Adrenal gland (tissue), 5 donors: ENCODE data around the gene SUMO1.

Source experiments
- POLR2A ChIP-seq, 2 donors: fragments of 450-650 bp; IDR thresholded peaks; one replicate each; pipeline ENCODE4 v1.6.1; 2017; ENCODE audit warnings: antibody characterized with exemption in 2 of 2, mild to moderate bottlenecking in 2 of 2, moderate library complexity in 1 of 2
- TF ChIP-seq, protein P1 (sequence below), 6 experiments: fragments of 450-650 bp in 4 of 6; fragments of 200-600 bp in 2 of 6; sonication (generic) in 1 of 6; IDR thresholded peaks; 1 replicate in 5 of 6; 2 replicates in 1 of 6; pipeline versions ENCODE4 v1.5.1 to v1.8.0; 2016 to 2021; ENCODE audit warnings: antibody characterized with exemption in 6 of 6, mild to moderate bottlenecking in 2 of 6, moderate library complexity in 1 of 6
- donor health status: DM: no; HTN: no; CAD: no.

DNA sequence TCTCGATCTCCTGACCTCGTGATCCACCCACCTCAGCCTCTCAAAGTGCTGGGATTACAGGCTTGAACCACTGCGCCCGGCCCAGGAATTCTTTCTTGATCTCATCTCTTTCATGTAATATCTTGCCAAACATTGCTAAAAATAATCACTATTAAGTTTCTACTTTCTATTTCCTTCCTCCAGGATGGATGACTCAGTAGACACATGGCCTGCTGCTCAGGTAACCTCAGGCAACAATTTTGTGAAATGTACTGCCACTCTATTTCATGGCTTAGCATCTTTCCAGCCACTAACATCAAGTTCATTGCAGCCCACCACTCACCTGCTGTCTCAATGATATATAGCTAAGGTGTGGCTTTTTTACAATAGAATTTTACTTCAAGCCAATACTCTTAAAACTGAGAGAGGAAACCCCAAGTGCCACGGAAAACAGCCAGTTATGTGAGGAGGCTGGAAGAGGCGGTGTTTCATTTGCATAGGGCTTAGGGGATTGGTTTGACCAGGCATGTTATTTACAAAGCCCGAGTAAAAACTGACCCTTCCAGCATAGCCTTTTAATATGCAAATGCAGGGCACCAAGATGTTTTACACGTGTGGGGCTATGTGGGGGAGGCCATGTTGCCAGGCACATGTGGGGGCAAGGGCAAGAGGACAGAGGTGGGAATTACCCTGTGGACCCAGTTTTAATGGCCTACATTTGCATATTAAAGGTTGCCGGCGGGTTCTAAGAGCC is 11.3 kb upstream of the SUMO1 start:
- TF ChIP-seq, protein P1, sequence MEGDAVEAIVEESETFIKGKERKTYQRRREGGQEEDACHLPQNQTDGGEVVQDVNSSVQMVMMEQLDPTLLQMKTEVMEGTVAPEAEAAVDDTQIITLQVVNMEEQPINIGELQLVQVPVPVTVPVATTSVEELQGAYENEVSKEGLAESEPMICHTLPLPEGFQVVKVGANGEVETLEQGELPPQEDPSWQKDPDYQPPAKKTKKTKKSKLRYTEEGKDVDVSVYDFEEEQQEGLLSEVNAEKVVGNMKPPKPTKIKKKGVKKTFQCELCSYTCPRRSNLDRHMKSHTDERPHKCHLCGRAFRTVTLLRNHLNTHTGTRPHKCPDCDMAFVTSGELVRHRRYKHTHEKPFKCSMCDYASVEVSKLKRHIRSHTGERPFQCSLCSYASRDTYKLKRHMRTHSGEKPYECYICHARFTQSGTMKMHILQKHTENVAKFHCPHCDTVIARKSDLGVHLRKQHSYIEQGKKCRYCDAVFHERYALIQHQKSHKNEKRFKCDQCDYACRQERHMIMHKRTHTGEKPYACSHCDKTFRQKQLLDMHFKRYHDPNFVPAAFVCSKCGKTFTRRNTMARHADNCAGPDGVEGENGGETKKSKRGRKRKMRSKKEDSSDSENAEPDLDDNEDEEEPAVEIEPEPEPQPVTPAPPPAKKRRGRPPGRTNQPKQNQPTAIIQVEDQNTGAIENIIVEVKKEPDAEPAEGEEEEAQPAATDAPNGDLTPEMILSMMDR (IDR thresholded peaks at IDR 0.05): no peak
- TF ChIP-seq POLR2A (IDR thresholded peaks at IDR 0.05): no peak
